ENCODE measurements around the gene ISYNA1. TPM values are rescaled to one million over a fixed set of nuclear protein-coding genes. Genes with fewer than 3 reads are reported as not detected.
A peak's percentile ranks its signal among the peaks of the same experiment; 100 is the strongest.

ISYNA1 gene
- total RNA-seq, 2 donors from 2014 or later, result 24.1 to 49.4 TPM

DNA sequence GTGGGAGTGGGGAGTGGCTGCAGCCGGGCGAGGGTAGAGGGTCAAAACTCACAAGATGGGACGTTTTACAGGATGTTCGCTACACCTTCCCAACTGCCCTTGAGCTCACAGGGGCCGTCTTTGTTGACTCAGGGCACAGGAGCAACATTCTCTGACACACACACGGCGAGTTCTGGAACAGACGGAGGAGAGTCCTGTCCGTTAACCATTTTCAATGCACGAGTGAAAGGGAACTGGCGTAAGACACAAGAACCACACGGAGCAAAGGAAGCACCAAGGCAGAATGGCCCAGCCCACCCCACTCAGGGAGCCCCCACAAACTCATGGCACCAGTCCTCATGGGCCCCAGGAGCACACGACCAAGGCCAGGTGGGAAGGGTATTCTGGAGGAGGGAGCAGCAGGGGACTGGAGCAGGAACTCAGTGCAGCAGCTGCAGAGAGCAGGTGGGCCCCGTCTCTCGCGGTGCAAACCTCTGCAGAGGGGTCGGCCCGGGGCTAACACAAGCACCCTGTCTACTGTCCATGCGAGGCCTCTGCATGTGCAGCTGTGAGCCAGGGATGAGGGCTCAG is 37.9 kb upstream of the ISYNA1 start:
- Histone ChIP-seq H3K36me3 (peaks cover 18% of the 10 kb centered on the region), H3K27me3 (no peaks in the 10 kb centered on the region), H3K27ac (no peak overlapping the region), H3K4me1 (peaks cover 0 to 58% of the 10 kb centered on the region in 2 donors), H3K9me3 (no peaks in the 10 kb centered on the region), H3K4me3 (no peak overlapping the region)
- TF ChIP-seq, protein P1, sequence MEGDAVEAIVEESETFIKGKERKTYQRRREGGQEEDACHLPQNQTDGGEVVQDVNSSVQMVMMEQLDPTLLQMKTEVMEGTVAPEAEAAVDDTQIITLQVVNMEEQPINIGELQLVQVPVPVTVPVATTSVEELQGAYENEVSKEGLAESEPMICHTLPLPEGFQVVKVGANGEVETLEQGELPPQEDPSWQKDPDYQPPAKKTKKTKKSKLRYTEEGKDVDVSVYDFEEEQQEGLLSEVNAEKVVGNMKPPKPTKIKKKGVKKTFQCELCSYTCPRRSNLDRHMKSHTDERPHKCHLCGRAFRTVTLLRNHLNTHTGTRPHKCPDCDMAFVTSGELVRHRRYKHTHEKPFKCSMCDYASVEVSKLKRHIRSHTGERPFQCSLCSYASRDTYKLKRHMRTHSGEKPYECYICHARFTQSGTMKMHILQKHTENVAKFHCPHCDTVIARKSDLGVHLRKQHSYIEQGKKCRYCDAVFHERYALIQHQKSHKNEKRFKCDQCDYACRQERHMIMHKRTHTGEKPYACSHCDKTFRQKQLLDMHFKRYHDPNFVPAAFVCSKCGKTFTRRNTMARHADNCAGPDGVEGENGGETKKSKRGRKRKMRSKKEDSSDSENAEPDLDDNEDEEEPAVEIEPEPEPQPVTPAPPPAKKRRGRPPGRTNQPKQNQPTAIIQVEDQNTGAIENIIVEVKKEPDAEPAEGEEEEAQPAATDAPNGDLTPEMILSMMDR (IDR thresholded peaks at IDR 0.05), result no peak
- no peak for DNase-seq (ENCODE audit: low spot score)

DNA sequence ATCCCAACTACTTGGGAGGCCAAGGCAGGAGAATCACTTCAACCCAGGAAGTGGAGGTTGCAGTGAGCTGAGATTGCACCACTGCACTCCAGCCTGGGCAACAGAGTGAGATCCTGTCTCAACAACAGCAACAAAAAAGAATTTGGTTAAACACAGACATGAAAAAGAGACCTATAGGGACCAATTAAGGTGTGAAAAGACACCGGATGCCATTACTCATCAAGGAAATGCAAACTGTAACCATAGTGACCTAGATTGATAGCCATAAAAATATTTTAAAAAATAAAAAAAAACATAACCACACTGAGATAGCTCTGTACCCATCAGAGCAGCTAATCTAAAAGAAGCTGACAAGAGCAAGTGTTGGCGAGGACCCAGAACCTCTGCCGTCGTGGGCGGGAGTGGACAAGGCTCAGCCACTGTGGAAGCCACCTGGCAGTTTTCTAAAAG is 37.1 kb upstream of the ISYNA1 start:
- TF ChIP-seq, protein P1 (IDR thresholded peaks at IDR 0.05), result no peak
- no peak overlapping the region for H3K4me3 ChIP-seq
- no peaks in the 10 kb centered on the region for H3K27me3 ChIP-seq
- peaks cover 24% of the 10 kb centered on the region for H3K36me3 ChIP-seq
- no peak for DNase-seq (ENCODE audit: low spot score)
- no peaks in the 10 kb centered on the region for H3K9me3 ChIP-seq
- peaks cover 0 to 57% of the 10 kb centered on the region in 2 donors for H3K4me1 ChIP-seq
- H3K27ac ChIP-seq, result no peak overlapping the region

DNA sequence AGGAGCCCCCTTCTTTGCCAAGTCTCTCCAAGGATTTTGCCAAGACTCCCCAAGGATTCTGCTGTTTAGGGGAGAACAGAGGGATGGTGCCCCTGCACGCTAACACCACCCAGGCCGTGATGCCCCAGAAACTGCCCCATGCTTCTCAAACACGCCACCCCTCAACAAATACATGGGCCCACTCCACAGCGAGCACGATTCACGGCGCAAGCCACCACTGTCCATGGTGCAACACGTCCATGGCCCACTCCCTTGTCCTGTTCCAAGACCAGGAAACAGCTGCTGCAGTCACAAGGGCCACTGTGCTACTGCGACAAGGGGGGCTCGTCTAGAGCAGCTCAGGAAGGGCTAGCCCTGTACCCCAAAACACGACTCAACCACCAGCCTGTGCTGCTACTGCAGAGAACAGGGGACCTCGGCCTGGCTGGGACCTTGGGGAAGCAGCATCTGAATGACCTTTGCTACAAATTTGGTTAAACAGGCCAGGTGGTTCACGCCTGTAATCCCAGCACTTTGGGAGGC is 36.5 kb upstream of the ISYNA1 start:
- Histone ChIP-seq H3K4me1 (peaks cover 0 to 57% of the 10 kb centered on the region in 2 donors), H3K36me3 (peaks cover 24% of the 10 kb centered on the region), H3K4me3 (no peak overlapping the region), H3K27me3 (no peaks in the 10 kb centered on the region), H3K9me3 (no peaks in the 10 kb centered on the region), H3K27ac (no peak overlapping the region)
- DNase-seq (ENCODE audit: low spot score), result no peak
- TF ChIP-seq, protein P1 (IDR thresholded peaks at IDR 0.05), result no peak

DNA sequence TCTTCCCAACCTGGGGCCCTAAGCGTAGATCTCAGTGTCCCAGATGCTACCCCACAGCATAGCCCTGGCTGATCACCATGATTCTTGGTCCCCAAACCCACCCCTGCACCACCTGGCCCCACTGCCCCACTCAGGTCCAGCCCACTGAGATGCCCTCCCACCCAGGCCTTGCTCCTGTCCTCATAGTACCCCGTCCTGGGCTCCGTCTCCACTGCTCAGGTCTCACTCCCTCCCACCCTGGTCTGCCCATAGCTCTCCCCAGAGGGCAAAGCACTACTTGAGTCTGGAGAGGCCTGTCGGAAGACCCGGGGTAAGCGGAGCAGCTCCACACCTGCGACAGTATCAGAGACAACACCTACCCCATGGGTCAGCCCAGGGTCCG is 35.8 kb upstream of the ISYNA1 start:
- no peak for DNase-seq (ENCODE audit: low spot score)
- peaks cover 0 to 57% of the 10 kb centered on the region in 2 donors for H3K4me1 ChIP-seq
- H3K27ac ChIP-seq, result peak overlapping the region in 1 of 2 donors; percentile 23
- H3K9me3 ChIP-seq, result no peaks in the 10 kb centered on the region
- H3K4me3 ChIP-seq, result no peak overlapping the region
- TF ChIP-seq, protein P1 (IDR thresholded peaks at IDR 0.05), result no peak
- H3K36me3 ChIP-seq, result peaks cover 24% of the 10 kb centered on the region
- H3K27me3 ChIP-seq, result no peaks in the 10 kb centered on the region

DNA sequence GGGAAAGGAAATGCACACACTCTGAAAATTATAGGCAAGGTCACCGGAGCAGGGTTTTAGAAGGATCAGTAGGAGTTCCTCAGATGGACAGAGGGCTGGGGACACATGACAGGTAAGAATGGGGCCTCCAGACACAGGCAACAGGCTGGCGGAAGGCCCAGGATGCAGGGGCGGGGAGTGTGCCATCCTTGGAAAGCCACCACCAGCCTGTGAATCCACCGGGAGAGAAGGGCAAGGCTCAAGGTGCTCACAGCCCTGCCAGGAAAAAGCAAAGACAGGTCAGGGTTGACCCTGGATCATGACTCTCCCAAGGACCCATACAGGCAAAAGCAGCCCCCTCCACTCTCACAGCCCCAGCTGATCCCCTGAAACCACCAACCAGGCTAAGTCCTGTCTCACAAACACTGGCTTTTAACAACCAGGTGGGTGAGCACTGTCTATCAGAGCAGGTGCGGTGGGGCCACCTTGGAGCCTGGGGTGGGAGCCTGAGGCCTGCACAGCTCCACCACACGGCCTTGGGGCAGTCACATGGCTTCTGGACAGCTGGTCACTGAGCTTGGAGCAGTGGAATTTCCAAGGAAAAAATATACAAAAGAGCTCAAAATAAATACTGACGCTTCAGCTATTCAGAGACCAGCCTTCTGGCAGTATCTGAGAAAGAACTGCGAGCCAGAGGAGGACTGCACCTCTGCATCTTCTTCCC is 35.2 kb upstream of the ISYNA1 start:
- no peaks in the 10 kb centered on the region for H3K27me3 ChIP-seq
- no peak overlapping the region for H3K4me3 ChIP-seq
- TF ChIP-seq, protein P1 (IDR thresholded peaks at IDR 0.05), result no peak
- H3K36me3 ChIP-seq, result peaks cover 24% of the 10 kb centered on the region
- no peak for DNase-seq (ENCODE audit: low spot score)
- H3K27ac ChIP-seq, result peak overlapping the region in 1 of 2 donors; percentile 23
- peaks cover 0 to 57% of the 10 kb centered on the region in 2 donors for H3K4me1 ChIP-seq
- no peaks in the 10 kb centered on the region for H3K9me3 ChIP-seq

Data from right atrium auricular region (tissue), 2 donors.